IPS DF 6.9 (cell line): ENCODE measurements around the gene GTSE1.

Experiments
- DNase-seq: peaks from one replicate; pipeline ENCODE4 v3.0.0-alpha.2; 2013; ENCODE audit warnings: low read depth, low spot score
- H3K27ac ChIP-seq: one replicate; pipeline ENCODE4 v1.5.1; 2013; ENCODE audit warnings: low read length, control low read depth
- H3K27me3 ChIP-seq: 2 replicates; pipeline ENCODE4 v1.6.1; 2013; ENCODE audit warnings: mild to moderate bottlenecking, low read length; ENCODE audit not compliant: control insufficient read depth, insufficient read depth
- H3K36me3 ChIP-seq: 2 replicates; pipeline ENCODE4 v1.6.1; 2013; ENCODE audit warnings: low read length; ENCODE audit not compliant: control insufficient read depth, insufficient read depth
- H3K4me1 ChIP-seq: 2 replicates; pipeline ENCODE4 v1.6.1; 2013; ENCODE audit warnings: low read length; ENCODE audit not compliant: control insufficient read depth, insufficient read depth
- H3K4me3 ChIP-seq: 2 replicates; pipeline ENCODE4 v1.5.1; 2013; ENCODE audit warnings: mild to moderate bottlenecking, low read length
- H3K9me3 ChIP-seq: 2 replicates; pipeline ENCODE4 v1.6.1; 2013; ENCODE audit warnings: low read length, inconsistent platforms; ENCODE audit not compliant: control insufficient read depth, insufficient read depth
- WGBS: extraction: QIAGEN DNeasy Blood & Tissue Kit; methylation state at CpG from one replicate; pipeline ENCODE4 v1.1.7; 2013; ENCODE audit warnings: mixed read lengths, missing lambda C conversion rate; ENCODE audit not compliant: insufficient read length, insufficient coverage; 5-methylcytosine and 5-hydroxymethylcytosine counted together

Gene GTSE1

GRCh38 chr22:46339956-46340355, 43.3 kb downstream of the GTSE1 start:
- peaks cover 24% of the 10 kb centered on the region for H3K36me3 ChIP-seq
- H3K27me3 ChIP-seq, result no peaks in the 10 kb centered on the region
- H3K4me1 ChIP-seq, result peaks cover 3% of the 10 kb centered on the region
- no peak overlapping the region for H3K27ac ChIP-seq
- DNase-seq, result no peak
- H3K4me3 ChIP-seq, result no peak overlapping the region
- no CpG with 5 or more reads among the region's 5 CpGs for WGBS
- H3K9me3 ChIP-seq, result no peaks in the 10 kb centered on the region

DNA sequence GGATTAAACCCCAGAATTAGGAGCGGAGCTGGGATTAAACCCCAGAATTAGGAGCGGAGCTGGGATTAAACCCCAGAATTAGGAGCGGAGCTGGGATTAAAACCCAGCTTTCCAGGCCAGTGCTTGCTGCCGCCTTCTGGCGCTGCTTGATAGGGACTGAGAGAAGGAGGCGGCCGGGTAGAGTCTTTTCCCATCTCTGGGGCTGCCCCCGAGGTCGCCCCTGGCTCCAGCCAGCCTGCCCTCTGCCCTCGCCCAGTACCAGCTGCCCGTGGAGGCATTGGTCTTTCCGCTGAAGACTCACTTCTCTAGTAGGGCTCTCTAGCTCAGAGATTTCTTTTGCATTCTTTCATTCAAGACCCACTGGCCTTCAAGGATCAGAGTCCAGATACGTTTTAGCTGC, 44.0 kb downstream of the GTSE1 start:
- Histone ChIP-seq H3K4me3 (no peak overlapping the region), H3K36me3 (peaks cover 24% of the 10 kb centered on the region), H3K9me3 (no peaks in the 10 kb centered on the region), H3K27me3 (no peaks in the 10 kb centered on the region), H3K27ac (no peak overlapping the region), H3K4me1 (peaks cover 3% of the 10 kb centered on the region)
- DNase-seq, result no peak
- WGBS, result no CpG with 5 or more reads among the region's 13 CpGs

GRCh38 chr22:46346680-46347405, 50.2 kb downstream of the GTSE1 start:
- Histone ChIP-seq H3K27me3 (no peaks in the 10 kb centered on the region), H3K27ac (no peak overlapping the region), H3K9me3 (no peaks in the 10 kb centered on the region), H3K4me3 (no peak overlapping the region), H3K36me3 (peaks cover 53% of the 10 kb centered on the region), H3K4me1 (no peaks in the 10 kb centered on the region; the same call in 1 of the 2 replicates)
- no peak for DNase-seq
- WGBS, result no CpG with 5 or more reads among the region's 19 CpGs

GRCh38 chr22:46347646-46348045, 51.0 kb downstream of the GTSE1 start:
- Histone ChIP-seq H3K4me1 (no peaks in the 10 kb centered on the region; the same call in 1 of the 2 replicates), H3K4me3 (no peak overlapping the region), H3K27me3 (no peaks in the 10 kb centered on the region), H3K9me3 (no peaks in the 10 kb centered on the region), H3K27ac (no peak overlapping the region), H3K36me3 (peaks cover 59% of the 10 kb centered on the region)
- WGBS, result no CpG with 5 or more reads among the region's 12 CpGs
- no peak for DNase-seq

DNA sequence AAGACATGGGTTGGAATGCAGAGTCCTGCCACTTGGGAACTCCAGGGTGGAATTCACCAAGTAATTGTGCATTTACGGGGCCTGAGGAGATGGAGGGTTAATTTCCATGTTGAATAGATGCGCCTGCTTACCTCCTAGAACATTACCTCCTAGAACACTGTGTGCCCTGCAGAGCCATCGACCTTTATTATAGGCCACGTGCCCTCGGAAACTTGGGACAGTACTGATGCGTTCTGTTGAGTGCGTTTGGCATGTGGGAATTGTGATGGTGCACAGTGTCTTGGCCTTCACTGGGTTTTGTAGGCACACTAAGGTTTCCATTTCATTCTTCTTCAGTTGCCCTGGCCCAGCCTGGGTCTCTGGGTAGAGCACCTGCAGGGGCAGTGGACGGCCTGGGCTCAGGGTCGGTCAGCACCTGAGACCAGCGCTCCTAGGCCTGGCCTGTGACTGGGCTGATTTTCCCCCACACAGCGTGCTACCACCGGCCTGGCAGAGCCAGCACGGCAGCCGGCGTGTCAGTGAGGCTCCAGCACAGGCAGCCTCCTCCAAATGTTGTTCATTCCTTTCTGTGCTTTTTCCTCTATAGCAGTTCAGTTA, 51.5 kb downstream of the GTSE1 start:
- H3K4me3 ChIP-seq, result no peak overlapping the region
- H3K27me3 ChIP-seq, result no peaks in the 10 kb centered on the region
- H3K27ac ChIP-seq, result no peak overlapping the region
- no peak for DNase-seq
- H3K36me3 ChIP-seq, result peaks cover 60% of the 10 kb centered on the region
- H3K4me1 ChIP-seq, result no peaks in the 10 kb centered on the region; the same call in 1 of the 2 replicates
- no CpG with 5 or more reads among the region's 15 CpGs for WGBS
- no peaks in the 10 kb centered on the region for H3K9me3 ChIP-seq

GRCh38 chr22:46349238-46349637, 52.6 kb downstream of the GTSE1 start:
- no CpG with 5 or more reads among the region's 18 CpGs for WGBS
- H3K36me3 ChIP-seq, result peaks cover 63% of the 10 kb centered on the region

GRCh38 chr22:46349681-46350080, 53.0 kb downstream of the GTSE1 start:
- no peaks in the 10 kb centered on the region for H3K27me3 ChIP-seq
- peaks cover 60% of the 10 kb centered on the region for H3K36me3 ChIP-seq
- WGBS, result no CpG with 5 or more reads among the region's 6 CpGs
- H3K4me1 ChIP-seq, result no peaks in the 10 kb centered on the region; the same call in 1 of the 2 replicates
- no peak overlapping the region for H3K27ac ChIP-seq
- H3K9me3 ChIP-seq, result no peaks in the 10 kb centered on the region
- no peak overlapping the region for H3K4me3 ChIP-seq
- no peak for DNase-seq

More at GRCh38 chr22:46349238-46349637, 52.6 kb downstream of the GTSE1 start:
- no peak overlapping the region for H3K4me3 ChIP-seq
- H3K27ac ChIP-seq, result no peak overlapping the region
- DNase-seq, result no peak
- H3K27me3 ChIP-seq, result no peaks in the 10 kb centered on the region
- no peaks in the 10 kb centered on the region; the same call in 1 of the 2 replicates for H3K4me1 ChIP-seq
- H3K9me3 ChIP-seq, result no peaks in the 10 kb centered on the region

GRCh38 chr22:46350121-46350520, 53.5 kb downstream of the GTSE1 start:
- no CpG with 5 or more reads among the region's 7 CpGs for WGBS
- H3K4me1 ChIP-seq, result no peaks in the 10 kb centered on the region; the same call in 1 of the 2 replicates
- no peak overlapping the region for H3K4me3 ChIP-seq
- H3K27me3 ChIP-seq, result no peaks in the 10 kb centered on the region
- H3K9me3 ChIP-seq, result no peaks in the 10 kb centered on the region
- no peak overlapping the region for H3K27ac ChIP-seq
- DNase-seq, result no peak
- H3K36me3 ChIP-seq, result peaks cover 60% of the 10 kb centered on the region

GRCh38 chr22:46350646-46351045, 54.0 kb downstream of the GTSE1 start:
- no peak overlapping the region for H3K27ac ChIP-seq
- H3K27me3 ChIP-seq, result no peaks in the 10 kb centered on the region
- DNase-seq, result no peak
- no CpG with 5 or more reads among the region's 20 CpGs for WGBS
- no peak overlapping the region for H3K4me3 ChIP-seq
- no peaks in the 10 kb centered on the region; the same call in 1 of the 2 replicates for H3K4me1 ChIP-seq
- peaks cover 60% of the 10 kb centered on the region for H3K36me3 ChIP-seq
- H3K9me3 ChIP-seq, result no peaks in the 10 kb centered on the region

GRCh38 chr22:46351131-46351735, 54.6 kb downstream of the GTSE1 start:
- no peak for DNase-seq
- H3K36me3 ChIP-seq, result peaks cover 60% of the 10 kb centered on the region
- H3K27ac ChIP-seq, result no peak overlapping the region
- no peak overlapping the region for H3K4me3 ChIP-seq
- H3K9me3 ChIP-seq, result no peaks in the 10 kb centered on the region
- no peaks in the 10 kb centered on the region for H3K27me3 ChIP-seq
- no CpG with 5 or more reads among the region's 28 CpGs for WGBS
- H3K4me1 ChIP-seq, result no peaks in the 10 kb centered on the region; the same call in 1 of the 2 replicates
